OCI-LY1 (cell line): ENCODE measurements around the gene LAMA3.

ENCODE experiments used
- H2AFZ ChIP-seq: fragments of 200-600 bp; sonication (generic), shearing (Covaris generic); 2 replicates; pipeline ENCODE4 v1.6.0; 2014; ENCODE audit warnings: antibody characterized with exemption, mild to moderate bottlenecking, low read length
- H3F3A ChIP-seq: fragments of 200-600 bp; sonication (generic), shearing (Covaris generic); 2 replicates; pipeline ENCODE4 v1.6.0; 2014; ENCODE audit warnings: mild to moderate bottlenecking, antibody characterized with exemption, low read length, moderate library complexity; ENCODE audit not compliant: insufficient read depth
- H3K27ac ChIP-seq: fragments of 200-600 bp; sonication (generic); 2 replicates; pipeline ENCODE4 v1.5.1; 2014; ENCODE audit warnings: low read length, mixed run types, mild to moderate bottlenecking, low read depth; ENCODE audit not compliant: poor library complexity, severe bottlenecking
- H3K27me3 ChIP-seq: fragments of 200-600 bp; sonication (generic); 2 replicates; pipeline ENCODE4 v1.6.0; 2014; ENCODE audit warnings: antibody characterized with exemption, mild to moderate bottlenecking, low read length, moderate library complexity; ENCODE audit not compliant: insufficient read depth
- H3K36me3 ChIP-seq: fragments of 200-600 bp; sonication (generic); 2 replicates; pipeline ENCODE4 v1.6.1; 2014; ENCODE audit warnings: mild to moderate bottlenecking, antibody characterized with exemption, low read length, moderate library complexity, mixed read lengths; ENCODE audit not compliant: insufficient read depth
- H3K4me1 ChIP-seq: fragments of 200-600 bp; sonication (generic); 2 replicates; pipeline ENCODE4 v1.5.1; 2014; ENCODE audit warnings: mild to moderate bottlenecking, low read length, moderate library complexity; ENCODE audit not compliant: insufficient read depth, severe bottlenecking
- H3K4me2 ChIP-seq: fragments of 200-600 bp; sonication (generic), shearing (Covaris generic); 2 replicates; pipeline ENCODE4 v1.6.1; 2014; ENCODE audit warnings: low read length
- H3K4me3 ChIP-seq: fragments of 200-600 bp; sonication (generic); 2 replicates; pipeline ENCODE4 v1.5.1; 2014; ENCODE audit warnings: low read length, low read depth, mild to moderate bottlenecking, mixed read lengths; ENCODE audit not compliant: poor library complexity, severe bottlenecking
- H3K79me2 ChIP-seq: fragments of 200-600 bp; shearing (Covaris generic); 2 replicates; pipeline ENCODE4 v1.6.1; 2016; ENCODE audit warnings: mixed run types, low read length, mixed read lengths; ENCODE audit not compliant: insufficient read depth
- H3K9ac ChIP-seq: fragments of 200-600 bp; sonication (generic), shearing (Covaris generic); 2 replicates; pipeline ENCODE4 v1.6.1; 2014; ENCODE audit warnings: mild to moderate bottlenecking, low read length, mixed read lengths
- H3K9me2 ChIP-seq: fragments of 200-600 bp; sonication (generic), shearing (Covaris generic); 2 replicates; pipeline ENCODE4 v1.6.1; 2014; ENCODE audit warnings: low read depth, mild to moderate bottlenecking, low read length, mixed read lengths
- H3K9me3 ChIP-seq: fragments of 200-600 bp; shearing (Covaris generic); 2 replicates; pipeline ENCODE4 v1.6.1; 2014; ENCODE audit warnings: low read length, mixed read lengths
- H4K20me1 ChIP-seq: fragments of 200-600 bp; sonication (generic), shearing (Covaris generic); 2 replicates; pipeline ENCODE4 v1.6.0; 2016; ENCODE audit warnings: mild to moderate bottlenecking, low read length; ENCODE audit not compliant: insufficient read depth
- CTCF ChIP-seq: fragments of 200-600 bp; sonication (generic), shearing (Covaris generic); IDR thresholded peaks from 2 replicates; pipeline ENCODE4 v1.5.1; 2017; ENCODE audit warnings: mild to moderate bottlenecking, antibody characterized with exemption, low read length, moderate library complexity, mixed read lengths
- EZH2 ChIP-seq: fragments of 200-600 bp; sonication (generic), shearing (Covaris generic); IDR thresholded peaks from 2 replicates; pipeline ENCODE4 v1.8.0; 2017; ENCODE audit warnings: borderline replicate concordance, mixed run types, mild to moderate bottlenecking, antibody characterized with exemption, low read length, moderate library complexity, mixed read lengths

LAMA3 gene

GRCh38 chr18:23684515-23685197 lies 4.6 kb upstream of the LAMA3 start:
- H3F3A ChIP-seq, result no peaks in the 10 kb centered on the region
- H3K4me1 ChIP-seq, result no peaks in the 10 kb centered on the region
- no peak overlapping the region for H3K4me3 ChIP-seq
- H3K36me3 ChIP-seq, result no peaks in the 10 kb centered on the region
- no peak overlapping the region for H3K27ac ChIP-seq
- no peaks in the 10 kb centered on the region for H3K9me2 ChIP-seq
- TF ChIP-seq EZH2 (no peak), CTCF (no peak)
- H3K4me2 ChIP-seq, result no peak overlapping the region
- H3K9me3 ChIP-seq, result no peaks in the 10 kb centered on the region
- no peak overlapping the region for H2AFZ ChIP-seq
- H3K9ac ChIP-seq, result no peak overlapping the region
- H4K20me1 ChIP-seq, result no peaks in the 10 kb centered on the region
- H3K79me2 ChIP-seq, result no peaks in the 10 kb centered on the region
- H3K27me3 ChIP-seq, result no peaks in the 10 kb centered on the region

GRCh38 chr18:23688528-23688927 lies 725 bp upstream of the LAMA3 start:
- no peaks in the 10 kb centered on the region for H4K20me1 ChIP-seq
- no peaks in the 10 kb centered on the region for H3K4me1 ChIP-seq
- H3K79me2 ChIP-seq, result no peaks in the 10 kb centered on the region
- TF ChIP-seq CTCF, result no peak
- TF ChIP-seq EZH2, result no peak
- no peak overlapping the region for H3K27ac ChIP-seq
- H3K9me3 ChIP-seq, result no peaks in the 10 kb centered on the region
- H3K9ac ChIP-seq, result no peak overlapping the region
- no peak overlapping the region for H2AFZ ChIP-seq
- H3K36me3 ChIP-seq, result no peaks in the 10 kb centered on the region
- no peaks in the 10 kb centered on the region for H3K9me2 ChIP-seq
- H3K4me3 ChIP-seq, result no peak overlapping the region
- H3K4me2 ChIP-seq, result no peak overlapping the region
- H3F3A ChIP-seq, result no peaks in the 10 kb centered on the region
- H3K27me3 ChIP-seq, result no peaks in the 10 kb centered on the region

GRCh38 chr18:23689616-23690504 lies 607 bp downstream of the LAMA3 start:
- Histone ChIP-seq H3K4me2 (no peak overlapping the region), H3F3A (no peaks in the 10 kb centered on the region), H3K9ac (no peak overlapping the region), H3K27me3 (no peaks in the 10 kb centered on the region), H3K4me3 (no peak overlapping the region), H3K9me2 (no peaks in the 10 kb centered on the region), H3K9me3 (no peaks in the 10 kb centered on the region), H2AFZ (no peak overlapping the region), H3K27ac (no peak overlapping the region), H3K4me1 (no peaks in the 10 kb centered on the region), H4K20me1 (no peaks in the 10 kb centered on the region), H3K79me2 (no peaks in the 10 kb centered on the region), H3K36me3 (no peaks in the 10 kb centered on the region)
- TF ChIP-seq EZH2 (no peak), CTCF (no peak)
